Epithelial cell of esophagus (primary cell): ENCODE data around the gene CPNE1.
A peak's percentile ranks its signal among the peaks of the same experiment; 100 is the strongest.

Experiments
- DNase-seq: peaks from one replicate; pipeline ENCODE4 v3.0.0; 2010; ENCODE audit warnings: low read depth
- H3K4me3 ChIP-seq: 2 replicates; pipeline ENCODE4 v1.5.1; 2011; ENCODE audit warnings: mild to moderate bottlenecking, low read length, control low read depth
- TF ChIP-seq, protein P1 (sequence below): IDR thresholded peaks from 2 replicates; pipeline ENCODE4 v1.5.1; 2011; ENCODE audit warnings: low read depth, mild to moderate bottlenecking, low read length, control low read depth, inconsistent platforms; ENCODE audit not compliant: insufficient read depth; ENCODE audit errors: missing control alignments

Gene CPNE1

DNA sequence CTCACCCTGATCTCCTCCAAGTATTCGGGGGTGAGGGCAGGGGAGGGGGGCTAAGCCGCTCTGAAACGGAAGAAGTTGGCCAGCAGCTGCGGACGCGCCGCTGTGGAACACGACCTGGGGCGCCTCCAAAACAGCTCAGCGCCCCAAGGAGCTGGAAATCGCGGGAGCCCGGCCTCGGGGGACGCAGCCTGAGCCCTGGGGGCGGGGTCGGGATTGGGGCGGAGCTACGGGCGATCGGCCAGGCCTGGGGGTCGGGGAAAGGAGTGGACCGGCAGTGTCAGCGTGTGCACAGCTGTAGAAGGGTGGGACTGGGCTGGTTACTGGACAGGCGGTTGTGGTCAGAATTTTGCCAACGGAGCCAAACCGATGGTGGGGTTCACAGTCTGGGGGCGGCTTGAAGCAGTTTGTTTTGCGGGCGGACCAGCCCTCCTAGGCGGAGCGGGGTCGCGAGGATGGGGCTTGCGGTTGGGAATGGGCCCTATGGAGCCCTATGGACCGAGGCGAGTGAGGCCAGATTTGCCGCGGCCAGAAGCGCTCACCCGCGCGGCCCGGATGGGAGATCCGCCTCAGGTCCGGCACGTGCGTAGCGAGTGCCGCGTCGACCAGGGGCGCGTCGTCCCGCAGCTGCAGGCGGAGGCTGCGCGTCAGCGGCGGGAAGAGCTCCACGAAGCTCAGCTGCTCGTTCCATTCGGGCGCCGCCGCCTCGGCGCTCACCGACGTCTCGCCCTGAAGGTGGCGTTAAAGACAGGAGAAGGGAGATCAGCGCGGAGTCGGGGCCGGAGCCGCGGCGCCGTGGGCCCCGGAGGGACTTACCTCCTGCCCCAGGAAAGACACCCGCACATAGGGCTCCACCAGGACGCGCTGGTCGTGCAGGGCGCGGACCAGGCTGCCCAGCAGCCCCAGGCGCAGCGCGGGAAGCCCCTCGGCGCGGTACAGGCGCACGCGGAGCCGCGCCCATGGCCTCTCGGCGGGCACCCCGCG lies 63.4 kb downstream of the CPNE1 start:
- TF ChIP-seq, protein P1, sequence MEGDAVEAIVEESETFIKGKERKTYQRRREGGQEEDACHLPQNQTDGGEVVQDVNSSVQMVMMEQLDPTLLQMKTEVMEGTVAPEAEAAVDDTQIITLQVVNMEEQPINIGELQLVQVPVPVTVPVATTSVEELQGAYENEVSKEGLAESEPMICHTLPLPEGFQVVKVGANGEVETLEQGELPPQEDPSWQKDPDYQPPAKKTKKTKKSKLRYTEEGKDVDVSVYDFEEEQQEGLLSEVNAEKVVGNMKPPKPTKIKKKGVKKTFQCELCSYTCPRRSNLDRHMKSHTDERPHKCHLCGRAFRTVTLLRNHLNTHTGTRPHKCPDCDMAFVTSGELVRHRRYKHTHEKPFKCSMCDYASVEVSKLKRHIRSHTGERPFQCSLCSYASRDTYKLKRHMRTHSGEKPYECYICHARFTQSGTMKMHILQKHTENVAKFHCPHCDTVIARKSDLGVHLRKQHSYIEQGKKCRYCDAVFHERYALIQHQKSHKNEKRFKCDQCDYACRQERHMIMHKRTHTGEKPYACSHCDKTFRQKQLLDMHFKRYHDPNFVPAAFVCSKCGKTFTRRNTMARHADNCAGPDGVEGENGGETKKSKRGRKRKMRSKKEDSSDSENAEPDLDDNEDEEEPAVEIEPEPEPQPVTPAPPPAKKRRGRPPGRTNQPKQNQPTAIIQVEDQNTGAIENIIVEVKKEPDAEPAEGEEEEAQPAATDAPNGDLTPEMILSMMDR = peak; percentile 44
- H3K4me3 ChIP-seq = peak overlapping the region; percentile 36
- peak; percentile 83 for DNase-seq

DNA sequence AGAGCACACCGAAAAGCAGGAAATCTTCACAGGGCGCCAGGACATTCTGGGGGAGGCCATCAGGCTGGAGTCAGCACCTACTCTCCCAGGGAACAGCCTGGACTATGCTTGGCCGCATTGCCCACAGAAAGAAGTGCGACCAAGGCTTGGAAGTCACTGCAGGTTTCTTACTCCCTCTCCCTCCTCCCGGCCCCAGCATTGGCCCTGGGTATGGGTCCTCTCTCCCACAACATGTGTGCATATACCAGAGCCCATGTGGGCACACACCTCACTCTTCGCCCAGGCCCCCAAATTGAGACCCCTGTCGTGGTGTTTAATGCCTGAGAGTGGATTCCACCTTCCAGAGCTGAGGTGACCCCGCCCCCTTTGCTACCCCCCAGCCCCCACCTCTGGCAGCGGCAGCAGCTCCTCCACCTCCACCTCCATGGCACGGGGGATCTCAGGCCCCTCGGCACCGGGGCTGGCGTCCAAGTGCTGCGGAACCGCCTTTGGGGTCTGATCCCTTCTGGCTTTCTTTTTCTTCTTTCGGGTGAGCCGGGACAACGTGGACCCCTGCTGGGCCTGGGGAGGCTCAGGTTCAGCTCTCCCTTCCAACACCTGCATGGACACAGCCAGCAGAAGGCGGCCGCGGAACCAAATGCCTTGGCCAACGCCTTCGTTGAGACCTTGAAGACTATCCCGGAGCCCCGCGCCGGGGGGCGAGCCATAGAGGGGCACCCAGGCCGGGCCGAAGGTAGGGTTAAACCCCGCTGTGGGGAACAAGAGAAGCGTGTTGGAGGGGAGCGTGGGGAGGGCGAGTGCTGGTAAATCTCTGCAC lies 64.3 kb downstream of the CPNE1 start:
- DNase-seq = no peak
- H3K4me3 ChIP-seq = peak overlapping the region; percentile 36
- TF ChIP-seq, protein P1 = no peak

DNA sequence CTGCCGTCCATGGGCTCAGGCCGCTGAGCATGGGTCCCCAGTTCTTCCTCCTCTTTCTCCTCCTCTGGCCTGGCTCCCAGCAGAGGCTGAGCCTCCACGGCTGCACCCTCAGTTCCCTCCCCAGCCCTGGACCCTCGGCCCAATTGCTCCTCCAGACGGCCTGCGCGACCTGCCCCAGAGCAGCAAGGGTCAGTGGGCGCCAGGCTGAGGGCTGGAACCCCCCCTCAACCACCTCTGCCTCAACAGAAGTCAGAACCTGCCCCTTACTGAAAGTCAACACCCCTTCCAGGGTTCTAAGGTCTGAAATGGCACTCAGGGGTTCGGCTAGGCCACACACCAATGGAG lies 65.0 kb downstream of the CPNE1 start:
- TF ChIP-seq, protein P1 = no peak
- no peak for DNase-seq
- H3K4me3 ChIP-seq = no peak overlapping the region

DNA sequence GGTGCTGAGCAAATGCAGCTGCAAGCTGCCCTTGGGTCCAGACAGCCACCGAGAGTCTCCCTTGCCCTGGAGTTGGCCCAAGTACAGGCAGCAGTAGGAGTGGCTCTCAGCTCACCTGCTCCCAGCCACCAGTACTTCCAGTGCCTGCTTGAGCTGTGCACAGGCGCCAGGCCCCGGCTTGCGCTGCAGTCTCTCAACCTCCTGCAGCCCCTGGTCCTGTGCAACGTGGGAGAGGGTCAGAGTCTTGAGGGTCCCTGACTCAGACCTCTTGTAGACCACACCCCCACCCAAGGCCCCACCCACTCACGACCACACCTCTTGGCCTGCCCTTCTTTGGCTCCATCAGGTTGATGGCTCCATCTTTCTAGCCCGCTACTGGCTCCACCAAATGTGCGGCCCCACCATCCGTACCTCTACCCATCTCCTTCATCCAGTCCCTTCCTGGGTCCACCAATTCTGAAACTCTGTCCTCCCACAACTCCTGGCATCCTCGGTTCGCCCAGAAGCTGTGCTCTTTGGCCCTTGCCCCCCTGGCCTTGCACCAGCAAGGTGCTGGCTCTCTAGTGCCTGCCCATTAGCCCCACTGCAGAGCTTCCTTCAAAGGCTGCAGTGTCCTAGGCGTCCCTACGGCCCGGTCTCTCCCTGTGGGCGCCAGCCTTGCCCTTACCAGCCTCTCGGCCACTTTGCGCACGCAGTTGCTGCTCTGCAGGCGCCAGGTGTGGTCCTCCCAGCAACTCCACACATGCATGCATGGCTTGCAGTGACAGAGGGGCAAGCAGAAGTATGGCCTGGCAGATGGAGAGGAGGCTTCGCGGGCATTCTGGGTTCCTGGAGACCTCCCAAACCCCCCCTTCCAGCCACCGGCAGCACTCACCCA lies 65.6 kb downstream of the CPNE1 start:
- no peak for DNase-seq
- TF ChIP-seq, protein P1 = no peak
- H3K4me3 ChIP-seq = no peak overlapping the region

DNA sequence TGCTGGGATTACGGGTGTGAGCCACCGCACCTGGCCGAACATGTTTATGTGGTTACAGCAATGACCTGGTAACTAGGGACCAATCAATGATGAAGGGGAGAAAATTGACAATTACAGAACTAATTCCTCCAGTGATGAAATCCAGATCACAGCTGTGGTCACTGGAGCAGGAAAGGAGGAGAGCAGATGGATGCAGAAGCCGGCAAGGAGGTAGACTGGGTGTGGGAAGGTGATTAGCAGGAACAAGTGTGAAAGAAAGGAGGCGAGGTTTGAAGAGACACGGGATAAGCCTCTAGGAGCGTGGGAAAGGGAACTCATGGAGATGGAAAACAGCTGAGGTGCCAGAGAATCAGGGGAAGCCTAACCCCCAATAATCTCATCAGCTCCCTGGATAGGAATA lies 66.2 kb downstream of the CPNE1 start:
- TF ChIP-seq, protein P1 = no peak
- DNase-seq = no peak
- no peak overlapping the region for H3K4me3 ChIP-seq

DNA sequence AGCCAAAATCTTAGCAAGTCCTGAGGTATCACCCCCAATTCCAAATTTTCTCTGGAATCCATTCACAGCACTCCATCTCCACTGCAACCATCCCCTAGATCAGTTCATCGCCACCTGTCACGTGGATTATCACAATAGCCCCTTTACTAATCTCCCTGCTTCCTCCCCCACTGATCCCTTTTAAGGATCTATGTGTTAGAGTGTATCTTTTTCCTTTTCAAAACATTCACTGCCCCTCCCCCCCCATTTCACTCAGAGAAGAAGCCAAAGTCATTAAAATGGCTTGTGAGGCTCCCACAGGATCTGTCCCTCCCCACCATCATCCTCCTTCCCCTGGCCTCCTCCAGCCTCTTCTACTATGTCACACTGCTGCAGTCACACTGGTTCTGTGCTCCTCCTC lies 67.5 kb downstream of the CPNE1 start:
- no peak for DNase-seq
- TF ChIP-seq, protein P1 = no peak
- H3K4me3 ChIP-seq = no peak overlapping the region
